ENCODE measurements around the gene TANGO2.

DNA sequence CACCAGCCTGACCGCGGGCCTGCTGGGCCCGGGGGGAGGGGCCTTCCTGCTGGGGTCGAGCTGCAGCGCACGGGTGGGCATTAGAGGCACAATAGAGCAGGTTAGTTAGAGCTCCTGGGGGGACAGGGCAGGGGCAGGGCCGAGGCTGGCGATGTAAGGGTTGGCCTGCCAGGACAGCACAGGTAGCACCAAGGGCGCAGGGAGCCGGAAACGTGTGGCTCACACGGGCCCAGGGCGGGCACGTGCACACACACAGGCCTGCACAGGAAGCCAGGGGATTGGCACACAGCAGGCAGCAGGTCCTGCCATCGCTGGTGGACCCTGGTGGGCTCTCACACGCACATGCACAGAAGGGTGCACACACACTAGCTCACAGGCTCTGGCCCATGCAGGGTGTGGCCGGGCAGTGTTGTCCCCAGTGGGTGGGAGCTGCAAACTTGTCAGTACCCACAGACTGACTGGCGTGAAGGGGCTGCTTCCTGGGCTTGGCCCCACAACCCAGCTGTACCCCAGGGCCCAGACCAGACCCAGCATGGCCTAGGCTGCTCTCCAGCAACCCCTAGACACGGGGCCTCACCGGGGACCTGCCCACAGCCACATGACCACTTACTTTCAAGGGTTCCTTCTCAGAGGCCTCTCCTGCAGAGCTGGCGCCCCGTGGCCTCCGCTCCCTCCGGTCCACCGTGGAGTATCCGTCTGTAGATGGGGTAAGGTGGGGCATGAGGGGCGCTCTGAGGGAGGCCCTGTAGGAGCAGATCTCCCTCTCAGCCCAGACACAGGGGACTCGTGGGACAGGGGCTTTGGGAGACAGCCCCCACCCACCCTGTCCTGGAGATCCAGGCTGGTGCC is 49.4 kb upstream of the TANGO2 start:
- TF ChIP-seq, protein P1, sequence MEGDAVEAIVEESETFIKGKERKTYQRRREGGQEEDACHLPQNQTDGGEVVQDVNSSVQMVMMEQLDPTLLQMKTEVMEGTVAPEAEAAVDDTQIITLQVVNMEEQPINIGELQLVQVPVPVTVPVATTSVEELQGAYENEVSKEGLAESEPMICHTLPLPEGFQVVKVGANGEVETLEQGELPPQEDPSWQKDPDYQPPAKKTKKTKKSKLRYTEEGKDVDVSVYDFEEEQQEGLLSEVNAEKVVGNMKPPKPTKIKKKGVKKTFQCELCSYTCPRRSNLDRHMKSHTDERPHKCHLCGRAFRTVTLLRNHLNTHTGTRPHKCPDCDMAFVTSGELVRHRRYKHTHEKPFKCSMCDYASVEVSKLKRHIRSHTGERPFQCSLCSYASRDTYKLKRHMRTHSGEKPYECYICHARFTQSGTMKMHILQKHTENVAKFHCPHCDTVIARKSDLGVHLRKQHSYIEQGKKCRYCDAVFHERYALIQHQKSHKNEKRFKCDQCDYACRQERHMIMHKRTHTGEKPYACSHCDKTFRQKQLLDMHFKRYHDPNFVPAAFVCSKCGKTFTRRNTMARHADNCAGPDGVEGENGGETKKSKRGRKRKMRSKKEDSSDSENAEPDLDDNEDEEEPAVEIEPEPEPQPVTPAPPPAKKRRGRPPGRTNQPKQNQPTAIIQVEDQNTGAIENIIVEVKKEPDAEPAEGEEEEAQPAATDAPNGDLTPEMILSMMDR (conservative IDR thresholded peaks at IDR 0.05; ENCODE audit: low read depth, low read length): no peak
- no peak for TF ChIP-seq EZH2 (IDR thresholded peaks at IDR 0.05; ENCODE audit: borderline replicate concordance, low read depth, low read length, poor library complexity, severe bottlenecking)

All from A673 (cell line).